ENCODE data around the gene CTNNA1. TPM values are rescaled to one million over a fixed set of nuclear protein-coding genes. Genes with fewer than 3 reads are reported as not detected.

The CTNNA1 gene
- total RNA-seq, 1 donor from 2014 or later = 359 TPM

DNA sequence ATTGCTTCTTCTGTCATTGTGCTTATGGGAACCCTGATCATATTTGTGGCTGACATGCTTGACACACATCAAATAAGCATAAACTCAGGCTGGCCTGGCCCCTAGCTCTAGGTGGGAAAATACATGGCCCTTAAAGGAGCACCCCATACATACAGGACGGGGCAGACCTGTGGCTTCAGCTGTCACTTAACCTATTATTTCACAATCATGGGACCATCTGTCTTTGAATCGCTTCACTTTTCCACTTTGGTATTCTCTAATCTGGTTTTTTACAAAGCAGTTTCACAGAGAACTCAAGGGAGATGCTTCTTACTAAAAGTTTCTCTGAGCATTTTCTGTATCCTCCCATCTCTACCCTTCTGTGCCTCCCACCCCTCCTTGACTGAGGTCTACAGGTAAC lies 156.5 kb downstream of the CTNNA1 start:
- H3K79me2 ChIP-seq (ENCODE audit: insufficient read depth, low read length) = peaks cover 9% of the 10 kb centered on the region
- H3K9me3 ChIP-seq (ENCODE audit: insufficient read depth, low read depth, low read length) = no peaks in the 10 kb centered on the region
- no peaks in the 10 kb centered on the region for H3K27me3 ChIP-seq (ENCODE audit: insufficient read depth, low read length)
- peaks cover 16% of the 10 kb centered on the region for H3K4me1 ChIP-seq (ENCODE audit: insufficient read depth, low read length)
- peaks cover 40% of the 10 kb centered on the region for H3K4me1 Mint-ChIP-seq (ENCODE audit: low read depth, unreplicated experiment)
- FAIRE-seq (no peak), DNase-seq (ENCODE audit: low read depth) (no peak)
- peaks cover 20% of the 10 kb centered on the region for H3K36me3 ChIP-seq (ENCODE audit: insufficient read depth, low read length)
- no peak overlapping the region for H3K27ac Mint-ChIP-seq (ENCODE audit: unreplicated experiment)
- no peak overlapping the region for H3K27ac ChIP-seq (ENCODE audit: low read depth, low read length)
- H3K4me3 Mint-ChIP-seq (ENCODE audit: unreplicated experiment) = no peak overlapping the region
- H3K27me3 Mint-ChIP-seq (ENCODE audit: low read depth, unreplicated experiment) = no peaks in the 10 kb centered on the region
- peaks cover 12% of the 10 kb centered on the region for H3K36me3 Mint-ChIP-seq (ENCODE audit: low read depth, unreplicated experiment)
- no peak overlapping the region for H3K4me2 ChIP-seq (ENCODE audit: low read length)
- H4K20me1 ChIP-seq (ENCODE audit: insufficient read depth, low read length) = peaks cover 44% of the 10 kb centered on the region
- H2AFZ ChIP-seq (ENCODE audit: low read depth, low read length) = no peak overlapping the region
- H3K9ac ChIP-seq (ENCODE audit: low read length) = no peak overlapping the region
- H3K9me3 Mint-ChIP-seq (ENCODE audit: unreplicated experiment) = no peaks in the 10 kb centered on the region
- no peak overlapping the region for H3K4me3 ChIP-seq (ENCODE audit: insufficient read depth, low read depth, low read length)
- TF ChIP-seq EZH2 (IDR thresholded peaks at IDR 0.05; ENCODE audit: insufficient read depth, low read length) (no peak), CTCF (IDR thresholded peaks at IDR 0.05; ENCODE audit: insufficient read depth, low read depth, low read length) (no peak)

- Mint-ChIP-seq H3K9me3 (ENCODE audit: unreplicated experiment) (no peaks in the 10 kb centered on the region), H3K4me1 (ENCODE audit: low read depth, unreplicated experiment) (peaks cover 33% of the 10 kb centered on the region), H3K36me3 (ENCODE audit: low read depth, unreplicated experiment) (peaks cover 12% of the 10 kb centered on the region), H3K27ac (ENCODE audit: unreplicated experiment) (peak overlapping the region; percentile 10), H3K27me3 (ENCODE audit: low read depth, unreplicated experiment) (no peaks in the 10 kb centered on the region), H3K4me3 (ENCODE audit: unreplicated experiment) (no peak overlapping the region)
- no peak for DNase-seq (ENCODE audit: low read depth)
- Histone ChIP-seq H2AFZ (ENCODE audit: low read depth, low read length) (no peak overlapping the region), H3K4me2 (ENCODE audit: low read length) (no peak overlapping the region), H3K4me1 (ENCODE audit: insufficient read depth, low read length) (peaks cover 11% of the 10 kb centered on the region), H3K9ac (ENCODE audit: low read length) (no peak overlapping the region), H3K27me3 (ENCODE audit: insufficient read depth, low read length) (no peaks in the 10 kb centered on the region), H3K4me3 (ENCODE audit: insufficient read depth, low read depth, low read length) (no peak overlapping the region), H3K27ac (ENCODE audit: low read depth, low read length) (no peak overlapping the region), H3K36me3 (ENCODE audit: insufficient read depth, low read length) (peaks cover 16% of the 10 kb centered on the region), H4K20me1 (ENCODE audit: insufficient read depth, low read length) (peaks cover 49% of the 10 kb centered on the region), H3K9me3 (ENCODE audit: insufficient read depth, low read depth, low read length) (no peaks in the 10 kb centered on the region), H3K79me2 (ENCODE audit: insufficient read depth, low read length) (peaks cover 9% of the 10 kb centered on the region)
- FAIRE-seq = no peak
- TF ChIP-seq EZH2 (IDR thresholded peaks at IDR 0.05; ENCODE audit: insufficient read depth, low read length) (no peak), CTCF (IDR thresholded peaks at IDR 0.05; ENCODE audit: insufficient read depth, low read depth, low read length) (no peak)
Measured at GRCh38 chr5:138910546-138911185, 157.4 kb downstream of the CTNNA1 start.

DNA sequence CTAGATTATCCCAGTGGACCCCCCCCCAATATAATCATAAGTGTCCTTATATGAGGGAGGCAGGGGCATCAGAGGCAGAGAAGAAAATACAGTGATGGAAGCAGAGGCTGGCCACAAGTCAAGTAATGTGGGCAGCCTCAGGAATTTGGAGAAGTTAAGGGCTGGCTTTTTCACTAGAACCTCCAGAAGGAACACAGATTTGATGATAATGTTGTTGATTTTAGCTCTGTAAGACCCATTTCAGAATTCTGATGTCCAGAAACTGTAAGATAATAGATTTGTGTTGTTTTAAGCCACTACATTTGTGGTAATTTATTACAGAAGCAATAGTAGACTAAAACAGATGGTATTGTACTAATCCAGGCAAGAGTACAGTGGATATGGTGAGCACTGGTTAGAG lies 158.2 kb downstream of the CTNNA1 start:
- Histone ChIP-seq H3K9ac (ENCODE audit: low read length) (no peak overlapping the region), H4K20me1 (ENCODE audit: insufficient read depth, low read length) (peaks cover 45% of the 10 kb centered on the region), H3K79me2 (ENCODE audit: insufficient read depth, low read length) (peaks cover 8% of the 10 kb centered on the region), H3K36me3 (ENCODE audit: insufficient read depth, low read length) (peaks cover 11% of the 10 kb centered on the region), H3K9me3 (ENCODE audit: insufficient read depth, low read depth, low read length) (no peaks in the 10 kb centered on the region), H3K27ac (ENCODE audit: low read depth, low read length) (no peak overlapping the region), H3K4me1 (ENCODE audit: insufficient read depth, low read length) (peaks cover 5% of the 10 kb centered on the region), H3K4me2 (ENCODE audit: low read length) (no peak overlapping the region), H3K4me3 (ENCODE audit: insufficient read depth, low read depth, low read length) (no peak overlapping the region), H2AFZ (ENCODE audit: low read depth, low read length) (no peak overlapping the region), H3K27me3 (ENCODE audit: insufficient read depth, low read length) (no peaks in the 10 kb centered on the region)
- no peak for FAIRE-seq
- Mint-ChIP-seq H3K27ac (ENCODE audit: unreplicated experiment) (peak overlapping the region; percentile 14), H3K36me3 (ENCODE audit: low read depth, unreplicated experiment) (peaks cover 12% of the 10 kb centered on the region), H3K9me3 (ENCODE audit: unreplicated experiment) (no peaks in the 10 kb centered on the region), H3K4me3 (ENCODE audit: unreplicated experiment) (no peak overlapping the region), H3K4me1 (ENCODE audit: low read depth, unreplicated experiment) (peaks cover 25% of the 10 kb centered on the region), H3K27me3 (ENCODE audit: low read depth, unreplicated experiment) (no peaks in the 10 kb centered on the region)
- peak; percentile 78 for DNase-seq (ENCODE audit: low read depth)
- no peak for TF ChIP-seq CTCF (IDR thresholded peaks at IDR 0.05; ENCODE audit: insufficient read depth, low read depth, low read length)
- TF ChIP-seq EZH2 (IDR thresholded peaks at IDR 0.05; ENCODE audit: insufficient read depth, low read length) = no peak

Data from astrocyte (in vitro differentiated cells and primary cell).